IMR-90 (cell line): ENCODE data around the gene PLEKHH1. TPM values are rescaled to one million over a fixed set of nuclear protein-coding genes. Genes with fewer than 3 reads are reported as not detected.
"Not testable (repeated sequence)": the region's sequence is repeated elsewhere in the genome, so short reads cannot be mapped to it uniquely, and the experiment has no call there.

Experiments used
- ATAC-seq: fragments of 200-7000 bp; cut with Tn5 transposase; 2 replicates; pipeline ENCODE4 v1.9.1; 2020; ENCODE audit warnings: low read depth, mild to moderate bottlenecking, moderate library complexity
- BruUV-seq: library from RNA; stranded (reverse); fragments of 400-500 nt; replicated peaks from 2 replicates; lab custom pipeline; 2021; lab: Mats Ljungman, UMichigan
- CTCF ChIA-PET: fragments of 300-600 bp; formaldehyde crosslinking; extraction: SDS; loops from one replicate; lab custom pipeline; 2021; ENCODE audit warnings: antibody characterized with exemption; lab: Yijun Ruan, JAX
- POLR2A ChIA-PET: fragments of 300-600 bp; sonication (Branson Sonifier 250); formaldehyde crosslinking; loops from one replicate; lab custom pipeline; 2022; ENCODE audit warnings: antibody characterized with exemption; ENCODE audit not compliant: unreplicated experiment; lab: Charles Lee
- DNase-seq: peaks from one replicate; pipeline ENCODE4 v3.0.0; 2013
- H2AFZ ChIP-seq: replicated peaks from 2 replicates; pipeline ENCODE3; 2013; ENCODE audit warnings: low read length, mild to moderate bottlenecking; ENCODE audit not compliant: poor library complexity
- H2AK5ac ChIP-seq: 2 replicates; pipeline ENCODE4 v1.6.1; 2013; ENCODE audit warnings: low read depth, low read length, inconsistent platforms
- H2AK9ac ChIP-seq: replicated peaks from 2 replicates; pipeline ENCODE3; 2013; ENCODE audit warnings: mild to moderate bottlenecking, low read depth, low read length, moderate library complexity; ENCODE audit not compliant: poor library complexity
- H2BK120ac ChIP-seq: 2 replicates; pipeline ENCODE4 v1.6.1; 2013; ENCODE audit warnings: low read depth, low read length, inconsistent platforms
- H2BK15ac ChIP-seq: 3 replicates; pipeline ENCODE4 v1.6.1; 2013; ENCODE audit warnings: low read depth, low read length, inconsistent platforms
- H2BK20ac ChIP-seq: 2 replicates; pipeline ENCODE4 v1.6.1; 2013; ENCODE audit warnings: low read depth, mild to moderate bottlenecking, inconsistent platforms, low read length, moderate library complexity
- H2BK5ac ChIP-seq: 2 replicates; pipeline ENCODE4 v1.6.1; 2013; ENCODE audit warnings: mild to moderate bottlenecking, low read depth, low read length, inconsistent platforms; ENCODE audit not compliant: poor library complexity, severe bottlenecking
- H3K14ac ChIP-seq: replicated peaks from 2 replicates; pipeline ENCODE4 v1.6.1; 2013; ENCODE audit warnings: low read depth, low read length, inconsistent platforms
- H3K18ac ChIP-seq: 2 replicates; pipeline ENCODE4 v1.6.1; 2013; ENCODE audit warnings: low read depth, low read length, control low read depth
- H3K23ac ChIP-seq: 2 replicates; pipeline ENCODE4 v1.6.1; 2013; ENCODE audit warnings: low read depth, low read length, inconsistent platforms
- H3K27ac ChIP-seq: 2 replicates; pipeline ENCODE4 v1.5.1; 2013; ENCODE audit warnings: mild to moderate bottlenecking, control low read depth, low read length; ENCODE audit not compliant: insufficient read depth
- H3K27me3 ChIP-seq: 2 replicates; pipeline ENCODE4 v1.6.1; 2013; ENCODE audit warnings: low read length; ENCODE audit not compliant: control insufficient read depth, insufficient read depth
- H3K36me3 ChIP-seq: 2 replicates; pipeline ENCODE4 v1.6.1; 2013; ENCODE audit warnings: low read length, mixed read lengths; ENCODE audit not compliant: control insufficient read depth, insufficient read depth
- H3K4ac ChIP-seq: 2 replicates; pipeline ENCODE4 v1.6.1; 2013; ENCODE audit warnings: low read depth, low read length, inconsistent platforms
- H3K4me1 ChIP-seq: 2 replicates; pipeline ENCODE4 v1.6.1; 2013; ENCODE audit warnings: low read length, mixed read lengths; ENCODE audit not compliant: control insufficient read depth, insufficient read depth
- H3K4me2 ChIP-seq: 2 replicates; pipeline ENCODE4 v1.6.1; 2013; ENCODE audit warnings: low read depth, mild to moderate bottlenecking, control low read depth, low read length, moderate library complexity
- H3K4me3 ChIP-seq: 2 replicates; pipeline ENCODE4 v1.5.1; 2013; ENCODE audit warnings: low read depth, mild to moderate bottlenecking, control low read depth, low read length, moderate library complexity; ENCODE audit not compliant: insufficient read depth
- H3K56ac ChIP-seq: 2 replicates; pipeline ENCODE4 v1.6.1; 2013; ENCODE audit warnings: low read length, inconsistent platforms; ENCODE audit not compliant: insufficient read depth; ENCODE audit errors: extremely low read depth
- H3K79me1 ChIP-seq, 2 experiments: 2 replicates each; pipeline ENCODE4 v1.6.1; 2013; ENCODE audit warnings: low read length in 2 of 2, inconsistent platforms in 1 of 2, low read depth in 1 of 2
- H3K9ac ChIP-seq: 2 replicates; pipeline ENCODE4 v1.6.1; 2013; ENCODE audit warnings: low read depth, low read length, control low read depth
- H3K9me1 ChIP-seq: 2 replicates; pipeline ENCODE4 v1.6.1; 2013; ENCODE audit warnings: low read length, inconsistent platforms; ENCODE audit not compliant: insufficient read depth
- H3K9me3 ChIP-seq: 2 replicates; pipeline ENCODE4 v1.6.1; 2013; ENCODE audit warnings: low read length; ENCODE audit not compliant: control insufficient read depth, insufficient read depth
- H4K20me1 ChIP-seq: 2 replicates; pipeline ENCODE4 v1.6.1; 2013; ENCODE audit warnings: low read length, inconsistent platforms; ENCODE audit not compliant: insufficient read depth
- H4K5ac ChIP-seq: 2 replicates; pipeline ENCODE4 v1.6.1; 2013; ENCODE audit warnings: mild to moderate bottlenecking, low read depth, low read length, control low read depth
- H4K8ac ChIP-seq, 2 experiments: 2 replicates each; pipeline ENCODE4 v1.6.1; 2013; ENCODE audit warnings: low read depth in 2 of 2, low read length in 2 of 2, control low read depth in 1 of 2, inconsistent platforms in 1 of 2
- H4K91ac ChIP-seq: 2 replicates; pipeline ENCODE4 v1.6.1; 2013; ENCODE audit warnings: low read depth, low read length, inconsistent platforms; ENCODE audit not compliant: insufficient read depth
- CHD1 ChIP-seq: IDR thresholded peaks from 2 replicates; pipeline ENCODE4 v1.6.1; 2012; ENCODE audit warnings: low read depth, low read length, improper control_type of control experiment
- POLR2A ChIP-seq: IDR thresholded peaks from 2 replicates; pipeline ENCODE4 v1.6.1; 2012; ENCODE audit warnings: mild to moderate bottlenecking, low read depth, low read length
- RAD21 ChIP-seq: IDR thresholded peaks from 2 replicates; pipeline ENCODE4 v1.6.1; 2012; ENCODE audit warnings: low read length, improper control_type of control experiment
- RCOR1 ChIP-seq: IDR thresholded peaks from 2 replicates; pipeline ENCODE4 v1.6.1; 2012; ENCODE audit warnings: mild to moderate bottlenecking, low read length, improper control_type of control experiment; ENCODE audit not compliant: insufficient replicate concordance
- WGBS, 2 experiments: methylation state at CpG; one replicate each; pipeline versions ENCODE4 v1.1.5 to v1.1.7; 2013; ENCODE audit warnings: missing lambda C conversion rate in 2 of 2; ENCODE audit not compliant: insufficient read length in 1 of 2; ENCODE audit errors: extremely low coverage in 2 of 2; 5-methylcytosine and 5-hydroxymethylcytosine counted together
- dilution Hi-C: fragments of 300-500 bp; cut with HindIII; formaldehyde crosslinking; loops from one replicate; pipeline ENCODE4 v1.14.3; 2018; ENCODE audit warnings: low sequenced_read_pairs; ENCODE audit not compliant: unreplicated experiment
- in situ Hi-C: fragments of 300-500 bp; cut with MboI; formaldehyde crosslinking; loops from 3 replicates; pipeline ENCODE4 v1.14.3; 2019; ENCODE audit warnings: low sequenced_read_pairs, inconsistent platforms, mixed read lengths
- intact Hi-C: fragments of 100-400 bp; cut with micrococcal nuclease; formaldehyde crosslinking; loops from 2 replicates; pipeline ENCODE4 v1.10.0; 2022
- polyA plus RNA-seq, 3 experiments: library from polyadenylated mRNA; depleted of rRNA; stranded (reverse); fragments of >200 nt; gene quantifications; 2 replicates each; pipeline ENCODE4 v1.2.3, GENCODE V29; 2012; ENCODE audit warnings: low replicate concordance in 1 of 3
- total RNA-seq: library from RNA; depleted of rRNA; stranded (reverse); fragments of >200 nt; gene quantifications from 2 replicates; pipeline ENCODE4 v1.2.3, GENCODE V29; 2012

Gene PLEKHH1
- total and polyA plus RNA-seq, 2 of the 4 experiments (the other 2 are of a cell fraction): under 0.01 to 0.34 TPM

DNA sequence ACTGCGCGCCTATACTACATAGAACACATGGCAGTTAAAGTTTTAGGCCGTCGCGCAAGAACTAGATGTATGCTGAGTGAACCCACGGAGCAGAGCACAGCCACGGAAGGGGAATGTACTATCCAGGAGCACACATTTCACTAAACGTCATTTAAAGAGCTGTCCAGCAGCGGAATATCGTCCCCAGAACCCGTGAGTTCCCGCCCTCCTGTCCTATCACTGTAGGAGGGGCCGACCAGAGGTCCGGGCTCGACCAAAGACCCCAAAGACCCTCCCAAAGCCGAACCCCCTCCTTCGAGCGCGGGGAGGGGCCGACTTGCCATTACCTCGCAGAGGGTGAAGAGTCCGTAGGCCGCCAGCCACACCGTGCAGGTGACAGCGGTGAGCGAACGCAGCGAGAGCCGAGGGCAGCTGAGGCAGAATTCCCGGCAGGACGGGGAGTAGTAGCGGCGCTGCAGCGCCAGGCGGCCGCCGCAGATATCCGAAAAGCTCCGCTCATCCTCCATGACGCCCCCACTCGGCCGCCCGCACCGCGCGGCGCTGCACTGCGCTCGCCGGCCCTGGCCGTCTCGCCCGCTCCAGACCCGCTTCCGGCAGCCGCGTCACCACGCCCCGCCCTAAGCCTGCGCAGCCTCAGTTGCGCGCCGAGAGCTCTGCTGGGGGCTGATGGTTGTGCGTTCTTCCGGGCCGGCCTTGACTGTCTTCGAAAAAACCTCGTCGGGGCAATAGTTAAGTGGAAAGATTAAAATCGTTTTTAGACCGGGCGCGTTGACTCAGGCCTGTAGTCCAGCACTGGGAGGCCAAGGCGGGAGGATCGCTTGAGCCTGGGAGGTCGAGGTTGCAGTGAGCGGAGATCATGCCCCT lies 66.8 kb downstream of the PLEKHH1 start, which contains the start of gene PIGH (continued):
- TF ChIP-seq POLR2A: no peak
- TF ChIP-seq RCOR1: no peak
- TF ChIP-seq CHD1: no peak
- TF ChIP-seq RAD21: peak; percentile 25; the same call in 1 of the 2 replicates

DNA sequence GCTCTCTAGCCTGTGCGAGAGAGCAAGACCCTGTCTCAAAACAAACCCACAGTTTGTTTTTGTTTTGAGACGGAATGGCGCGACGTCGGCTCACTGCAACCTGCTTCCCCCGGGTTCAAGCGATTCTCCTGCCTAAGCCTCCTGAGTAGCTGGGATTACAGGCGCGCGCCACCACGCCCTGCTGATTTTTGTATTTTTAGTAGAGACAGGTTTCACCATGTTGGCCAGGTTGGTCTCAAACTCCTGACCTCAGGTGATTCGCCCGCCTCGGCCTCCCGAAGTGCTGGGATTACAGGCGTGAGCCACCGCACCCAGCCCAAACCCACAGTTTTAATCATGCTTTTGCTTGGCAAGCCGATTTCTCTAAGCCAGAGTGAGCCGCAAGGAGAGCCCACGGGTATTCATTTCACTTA lies 67.5 kb downstream of the PLEKHH1 start:
- H3K18ac ChIP-seq: peak overlapping the region; percentile 67
- peak overlapping the region; percentile 98 to 100 for H4K8ac ChIP-seq
- H3K4me1 ChIP-seq, H3K79me1 ChIP-seq, H2BK20ac ChIP-seq, dilution Hi-C loops, H3K36me3 ChIP-seq, H3K9me1 ChIP-seq, ATAC-seq, H4K20me1 ChIP-seq, BruUV-seq, H3K9me3 ChIP-seq, DNase-seq, H3K27me3 ChIP-seq, in situ Hi-C loops: not testable (repeated sequence)
- 83% methylated on average over 4 of the region's 21 CpGs; no CpG with 5 or more reads in 1 of the 2 experiments for WGBS, 2 experiments
- H3K23ac ChIP-seq: peak overlapping the region; percentile 92
- H3K14ac ChIP-seq: peak overlapping the region; percentile 96
- H3K4me2 ChIP-seq: peak overlapping the region; percentile 67
- H4K5ac ChIP-seq: peak overlapping the region; percentile 93
- 0 out of 3 replicates have a peak overlapping the region, but pooled peaks have one; percentile 63 for H2BK15ac ChIP-seq
- peak overlapping the region; percentile 85 for H3K27ac ChIP-seq
- H2BK5ac ChIP-seq: peak overlapping the region; percentile 53
- H3K56ac ChIP-seq: 0 out of 2 replicates have a peak overlapping the region, but pooled peaks have one; percentile 46
- H3K4ac ChIP-seq: peak overlapping the region; percentile 94
- intact Hi-C loops: loop anchor here (5.0 kb wide), 1 partner anchor 67 kb away; no protein-coding TSS in a partner anchor
- ChIA-PET POLR2A (interaction anchor here (0.6 to 1.0 kb wide), 2 partner anchors 10 to 93 kb away, joined by 3 to 14 read pairs; no protein-coding TSS in a partner anchor), CTCF (interaction anchor here (1.5 to 2.0 kb wide), 4 partner anchors 10 to 174 kb away, joined by 5 to 7 read pairs (median 7); no protein-coding TSS in a partner anchor)
- peak overlapping the region; percentile 39 for H2AK9ac ChIP-seq
- H2AFZ ChIP-seq: peak overlapping the region; percentile 98
- peak overlapping the region; percentile 67 for H3K4me3 ChIP-seq
- H4K91ac ChIP-seq: peak overlapping the region; percentile 95
- peak overlapping the region; percentile 72 for H2BK120ac ChIP-seq
- peak overlapping the region; percentile 92 for H2AK5ac ChIP-seq
- peak overlapping the region; percentile 70 for H3K9ac ChIP-seq
